ENCODE measurements around the gene HK2. TPM values are rescaled to one million over a fixed set of nuclear protein-coding genes. Genes with fewer than 3 reads are reported as not detected.
A peak's percentile ranks its signal among the peaks of the same experiment; 100 is the strongest.

The HK2 gene
- total RNA-seq, 1 donor from 2014 or later: 8.1 TPM

GRCh38 chr2:74882299-74882687, 48.4 kb downstream of the HK2 start:
- TF ChIP-seq CTCF (IDR thresholded peaks at IDR 0.05; ENCODE audit: partially characterized antibody, unreplicated experiment): no peak
- Mint-ChIP-seq H3K27me3 (ENCODE audit: unreplicated experiment) (peaks cover 2% of the 10 kb centered on the region), H3K9me3 (ENCODE audit: unreplicated experiment) (peaks cover 2% of the 10 kb centered on the region), H3K27ac (ENCODE audit: unreplicated experiment) (no peak overlapping the region), H3K4me1 (ENCODE audit: low read depth, unreplicated experiment) (no peaks in the 10 kb centered on the region), H3K36me3 (ENCODE audit: unreplicated experiment) (peaks cover 4% of the 10 kb centered on the region), H3K4me3 (ENCODE audit: unreplicated experiment) (no peak overlapping the region)
- DNase-seq: no peak

- TF ChIP-seq CTCF (IDR thresholded peaks at IDR 0.05; ENCODE audit: partially characterized antibody, unreplicated experiment): no peak
- H3K4me3 Mint-ChIP-seq (ENCODE audit: unreplicated experiment): no peak overlapping the region
- H3K9me3 Mint-ChIP-seq (ENCODE audit: unreplicated experiment): peaks cover 2% of the 10 kb centered on the region
- H3K27me3 Mint-ChIP-seq (ENCODE audit: unreplicated experiment): peaks cover 2% of the 10 kb centered on the region
- DNase-seq: no peak
- no peaks in the 10 kb centered on the region for H3K4me1 Mint-ChIP-seq (ENCODE audit: low read depth, unreplicated experiment)
- peaks cover 4% of the 10 kb centered on the region for H3K36me3 Mint-ChIP-seq (ENCODE audit: unreplicated experiment)
- H3K27ac Mint-ChIP-seq (ENCODE audit: unreplicated experiment): no peak overlapping the region
Observed at GRCh38 chr2:74883011-74883410, 49.1 kb downstream of the HK2 start.

GRCh38 chr2:74884118-74884762, 50.3 kb downstream of the HK2 start:
- TF ChIP-seq CTCF (IDR thresholded peaks at IDR 0.05; ENCODE audit: partially characterized antibody, unreplicated experiment): no peak

GRCh38 chr2:74884866-74885265, 50.9 kb downstream of the HK2 start:
- H3K27me3 Mint-ChIP-seq (ENCODE audit: unreplicated experiment): peaks cover 2% of the 10 kb centered on the region
- no peak for DNase-seq
- no peak overlapping the region for H3K4me3 Mint-ChIP-seq (ENCODE audit: unreplicated experiment)
- no peak for TF ChIP-seq CTCF (IDR thresholded peaks at IDR 0.05; ENCODE audit: partially characterized antibody, unreplicated experiment)
- no peaks in the 10 kb centered on the region for H3K4me1 Mint-ChIP-seq (ENCODE audit: low read depth, unreplicated experiment)
- H3K9me3 Mint-ChIP-seq (ENCODE audit: unreplicated experiment): peaks cover 3% of the 10 kb centered on the region
- H3K27ac Mint-ChIP-seq (ENCODE audit: unreplicated experiment): no peak overlapping the region
- H3K36me3 Mint-ChIP-seq (ENCODE audit: unreplicated experiment): peaks cover 4% of the 10 kb centered on the region

More at GRCh38 chr2:74884118-74884762, 50.3 kb downstream of the HK2 start:
- no peak for DNase-seq
- Mint-ChIP-seq H3K27me3 (ENCODE audit: unreplicated experiment) (peaks cover 2% of the 10 kb centered on the region), H3K4me1 (ENCODE audit: low read depth, unreplicated experiment) (no peaks in the 10 kb centered on the region), H3K36me3 (ENCODE audit: unreplicated experiment) (peaks cover 4% of the 10 kb centered on the region), H3K27ac (ENCODE audit: unreplicated experiment) (peak overlapping the region; percentile 23), H3K4me3 (ENCODE audit: unreplicated experiment) (no peak overlapping the region), H3K9me3 (ENCODE audit: unreplicated experiment) (peaks cover 3% of the 10 kb centered on the region)

- no peak for DNase-seq
- TF ChIP-seq CTCF (IDR thresholded peaks at IDR 0.05; ENCODE audit: partially characterized antibody, unreplicated experiment): no peak
- Mint-ChIP-seq H3K4me3 (ENCODE audit: unreplicated experiment) (no peak overlapping the region), H3K9me3 (ENCODE audit: unreplicated experiment) (peaks cover 3% of the 10 kb centered on the region), H3K27me3 (ENCODE audit: unreplicated experiment) (peaks cover 2% of the 10 kb centered on the region), H3K36me3 (ENCODE audit: unreplicated experiment) (peaks cover 4% of the 10 kb centered on the region), H3K4me1 (ENCODE audit: low read depth, unreplicated experiment) (no peaks in the 10 kb centered on the region), H3K27ac (ENCODE audit: unreplicated experiment) (no peak overlapping the region)
Observed at GRCh38 chr2:74886251-74886650, 52.3 kb downstream of the HK2 start.
